COLO829 (cell line): ENCODE data around the gene DYRK3.

Experiments
- DNase-seq: peaks from one replicate; pipeline ENCODE4 v3.0.0; 2012; ENCODE audit warnings: low spot score

DYRK3 gene

DNA sequence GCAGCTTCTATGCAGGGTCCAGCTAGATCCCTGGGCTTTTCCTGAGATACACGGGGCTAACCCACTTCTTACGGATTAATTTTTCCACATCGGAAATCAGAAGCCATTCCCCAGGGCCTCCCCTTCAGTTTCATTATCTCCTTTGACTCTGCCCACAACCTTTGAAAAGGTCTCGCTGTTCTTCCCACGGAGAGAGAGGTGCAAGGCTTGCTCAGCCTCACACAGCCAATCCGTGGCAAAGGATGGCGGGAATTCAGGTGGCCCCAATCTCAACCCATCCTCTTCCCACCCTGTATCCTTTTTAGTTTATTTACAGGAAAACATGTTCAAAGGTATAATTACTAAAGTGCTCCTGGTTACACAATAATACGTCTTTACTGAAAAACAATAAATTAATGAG lies 48.7 kb downstream of the DYRK3 start:
- no peak for DNase-seq

GRCh38 chr1:206684478-206685333 lies 49.4 kb downstream of the DYRK3 start, which contains the start of gene MAPKAPK2:
TSS of gene MAPKAPK2 (plus strand) at chr1:206684905. CDS start at chr1:206685230, 325 bp downstream.
- peak; percentile 92 for DNase-seq

GRCh38 chr1:206685334-206685768 lies 50.0 kb downstream of the DYRK3 start:
- DNase-seq = peak; percentile 29

DNA sequence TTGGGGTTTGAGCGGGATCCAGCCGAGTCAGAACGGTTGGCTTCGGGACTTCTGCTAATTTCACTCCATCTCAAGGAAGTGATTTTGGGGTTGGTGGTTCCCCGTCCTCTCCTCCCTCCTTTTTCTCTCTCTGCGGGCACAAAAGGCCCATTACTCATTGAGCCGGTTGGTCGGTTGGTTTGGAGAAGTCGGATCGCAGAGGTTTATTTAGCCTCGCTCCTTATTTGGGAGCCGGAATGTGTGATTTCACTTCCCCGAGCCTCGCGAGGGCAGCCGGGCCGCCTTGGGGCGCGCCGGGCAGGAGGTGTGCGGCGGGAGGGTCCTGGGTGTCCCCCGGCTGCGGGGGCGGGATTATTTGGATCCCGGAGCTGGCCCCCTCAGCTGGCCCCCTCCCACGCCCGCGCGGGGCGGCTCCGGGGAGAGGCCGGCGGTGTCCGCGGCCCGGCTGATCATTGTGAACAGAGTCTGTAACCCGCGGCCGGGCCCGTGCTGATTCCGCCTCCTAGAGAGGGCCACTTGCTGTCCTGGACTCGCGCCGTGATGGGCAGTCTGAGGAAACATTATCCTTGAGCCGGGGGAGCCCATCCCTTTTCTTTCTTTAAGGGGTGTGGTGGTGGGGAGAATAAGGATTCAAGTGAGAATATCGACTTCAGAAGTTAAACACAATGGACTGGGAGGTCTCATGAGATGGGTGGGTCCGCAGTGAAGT lies 50.6 kb downstream of the DYRK3 start:
- DNase-seq = peak; percentile 56

DNA sequence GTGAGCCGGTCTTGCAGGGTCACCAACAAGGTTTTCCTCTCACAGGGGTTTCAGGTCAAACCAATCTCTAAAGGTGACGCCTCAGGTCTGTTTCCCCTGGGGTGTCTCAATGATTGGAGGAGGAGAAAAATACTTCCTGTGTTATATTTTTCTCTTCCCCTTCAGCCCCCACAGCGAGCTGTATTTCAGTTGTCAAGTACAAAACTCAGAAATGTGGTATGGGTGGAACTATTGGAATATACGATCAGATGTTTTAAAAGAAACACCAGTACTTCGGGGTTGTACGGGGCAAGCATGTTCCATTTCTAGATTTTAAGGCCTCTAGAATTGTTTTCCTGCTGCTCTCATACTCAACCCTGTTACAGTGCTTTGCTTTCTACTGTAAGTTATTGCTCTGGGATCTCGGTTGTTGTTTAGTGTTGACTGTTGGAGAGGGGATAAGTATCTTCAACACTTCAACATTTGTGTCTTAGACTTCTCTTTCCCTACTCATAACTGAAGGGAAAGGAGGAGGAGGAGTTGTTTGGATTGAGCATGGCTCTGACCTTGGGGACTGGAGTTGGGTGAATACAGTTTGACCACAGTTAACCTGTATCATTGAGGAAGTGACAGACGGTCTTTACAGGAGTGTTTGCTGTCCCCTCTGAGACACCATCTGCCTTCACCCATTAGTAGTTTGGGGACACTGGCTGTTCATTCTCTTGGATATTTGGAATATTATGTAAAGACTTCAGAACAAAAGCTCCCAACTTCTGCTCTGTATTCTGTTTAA lies 51.3 kb downstream of the DYRK3 start:
- no peak for DNase-seq

GRCh38 chr1:206687251-206687914 lies 52.0 kb downstream of the DYRK3 start:
- DNase-seq = no peak

- no peak for DNase-seq
These were observed 52.6 kb downstream of the DYRK3 start for GRCh38 chr1:206687915-206688442.

GRCh38 chr1:206690516-206690915 lies 55.2 kb downstream of the DYRK3 start:
- DNase-seq = no peak

DNA sequence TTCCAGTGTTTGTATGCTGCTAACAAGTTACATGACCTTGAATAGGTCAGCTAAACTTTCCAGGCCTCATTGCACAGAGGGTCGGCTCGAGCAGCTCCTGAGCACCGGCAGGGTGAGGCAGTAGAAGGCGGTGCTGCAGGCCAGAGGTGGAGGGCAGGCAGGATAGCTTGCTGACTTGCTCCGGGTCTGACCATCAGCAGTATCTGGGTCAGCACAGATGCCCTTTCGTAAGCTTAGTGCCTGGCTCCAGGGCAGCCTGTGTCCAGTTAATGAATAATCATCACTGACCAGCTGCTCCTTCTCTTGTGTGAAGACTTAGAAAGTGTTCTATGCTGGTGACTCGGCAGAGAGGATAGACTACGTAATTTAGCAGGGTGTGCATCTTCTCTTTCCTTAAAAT lies 56.3 kb downstream of the DYRK3 start:
- DNase-seq = no peak

- no peak for DNase-seq
These were observed 57.7 kb downstream of the DYRK3 start for GRCh38 chr1:206693029-206693428.

DNA sequence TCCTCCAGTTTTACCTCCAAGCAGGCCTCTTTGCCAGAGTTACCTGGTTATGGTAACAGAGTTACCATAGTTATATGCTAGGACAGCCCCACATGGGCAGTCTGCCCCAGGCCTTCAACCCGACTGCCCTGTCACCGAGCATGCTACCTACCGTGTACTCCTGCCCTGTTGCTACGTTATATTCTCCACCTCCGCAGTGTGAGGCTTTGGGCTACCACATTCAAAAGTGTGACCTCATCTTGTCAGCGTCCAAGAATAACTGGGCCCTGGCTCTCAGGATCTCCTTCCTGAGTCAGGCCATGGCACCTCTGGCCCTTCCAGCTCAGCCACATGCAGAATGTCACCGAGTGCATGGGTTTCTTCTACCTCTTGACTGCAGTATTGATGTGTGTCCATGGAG lies 58.3 kb downstream of the DYRK3 start:
- DNase-seq = no peak

DNA sequence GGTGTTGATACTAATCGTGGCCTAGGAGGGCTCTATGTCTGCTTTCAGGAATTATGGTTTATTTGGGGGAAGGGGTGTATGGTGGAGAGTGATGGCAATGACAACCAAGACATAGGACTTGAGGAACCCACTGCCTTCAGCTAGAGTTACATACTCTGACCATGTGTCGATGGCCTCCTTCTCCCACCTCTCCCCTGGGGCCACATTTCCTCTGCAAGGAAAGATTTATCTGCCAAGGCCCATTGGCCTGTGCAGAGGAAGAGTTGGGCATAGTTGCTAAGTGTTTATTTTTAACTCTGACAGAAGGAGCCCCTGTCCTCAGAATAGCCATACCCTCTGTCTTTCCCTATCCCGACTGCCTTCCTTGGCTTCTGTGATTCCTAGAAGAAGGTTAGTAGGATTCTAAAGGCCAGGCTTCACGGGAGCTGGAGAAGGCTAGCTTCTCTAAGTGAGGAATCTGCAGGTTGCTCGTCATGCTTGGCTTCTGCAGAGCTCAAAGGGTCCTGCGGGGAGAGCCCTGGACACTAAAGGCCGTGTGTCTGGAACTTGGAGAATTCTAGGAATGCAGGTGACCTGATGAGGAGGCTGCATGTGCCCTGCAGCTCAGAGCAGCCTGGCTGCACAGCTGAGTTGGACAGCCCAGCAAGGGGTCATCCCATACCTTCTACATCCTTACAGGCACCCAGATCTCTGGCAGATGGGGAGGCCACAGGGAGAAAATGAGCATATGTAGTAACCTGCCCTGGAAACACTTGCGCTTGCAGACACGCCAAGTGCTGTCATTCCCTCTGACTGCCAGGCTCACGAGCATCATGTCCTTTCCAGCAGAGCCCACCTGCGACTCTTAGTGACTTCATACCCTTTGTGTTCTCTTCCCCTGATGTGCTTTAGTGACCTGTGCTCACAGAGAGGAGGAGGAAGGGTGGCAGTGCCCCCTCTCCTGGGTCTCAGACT lies 59.1 kb downstream of the DYRK3 start:
- no peak for DNase-seq

GRCh38 chr1:206695733-206696132 lies 60.4 kb downstream of the DYRK3 start:
- no peak for DNase-seq

DNA sequence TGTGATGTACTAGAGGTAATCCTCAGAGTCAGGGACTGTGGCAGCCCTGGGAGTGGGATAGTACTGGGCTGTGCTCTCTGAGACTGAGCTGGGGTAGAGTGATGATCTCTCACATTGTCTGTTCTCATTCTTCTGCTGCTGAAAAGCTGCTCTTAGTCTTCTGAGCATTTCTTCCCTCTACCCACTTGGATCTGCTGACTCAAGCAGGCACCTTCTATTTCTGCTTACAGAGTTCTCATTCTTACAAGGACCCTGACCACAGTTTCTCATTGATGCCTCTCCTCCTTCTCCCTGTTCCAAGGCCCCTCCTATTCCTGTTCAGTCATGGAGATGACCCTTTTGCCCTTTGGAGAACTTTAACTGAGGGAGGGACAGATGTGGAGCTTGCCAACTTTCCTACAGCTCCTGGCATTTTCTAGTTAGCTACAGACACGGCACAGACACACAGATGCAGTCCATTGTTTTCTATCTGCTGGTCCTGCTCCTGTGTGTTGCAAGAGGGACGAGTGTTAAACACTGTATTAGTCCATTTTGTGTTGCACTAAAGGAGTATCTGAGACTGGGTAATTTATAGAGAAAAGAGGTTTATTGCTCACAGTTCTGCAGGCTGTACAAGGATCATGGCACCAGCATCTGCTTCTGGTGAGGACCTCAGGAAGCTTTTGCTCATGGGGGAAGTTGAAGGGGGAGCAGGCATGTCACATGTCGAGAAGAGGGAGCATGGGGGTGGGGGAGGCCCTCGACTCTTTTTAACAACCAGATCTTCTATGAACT lies 61.7 kb downstream of the DYRK3 start:
- no peak for DNase-seq

- DNase-seq = no peak
These were observed 62.7 kb downstream of the DYRK3 start for GRCh38 chr1:206698011-206698410.
